Nephron (organoid): ENCODE measurements around the gene TEX14.

Experiments used
- H3K27ac Mint-ChIP-seq, 3 experiments: 2 replicates each; pipeline ENCODE4 v1.8.0; 2020; ENCODE audit warnings: mixed read lengths in 3 of 3, mild to moderate bottlenecking in 2 of 3, moderate library complexity in 1 of 3
- H3K27me3 Mint-ChIP-seq: 2 replicates; pipeline ENCODE4 v1.8.0; 2021; ENCODE audit warnings: low read depth, mild to moderate bottlenecking, moderate library complexity, mixed read lengths
- H3K36me3 Mint-ChIP-seq: 2 replicates; pipeline ENCODE4 v1.8.0; 2020; ENCODE audit warnings: low read depth, mixed read lengths
- H3K4me1 Mint-ChIP-seq: 2 replicates; pipeline ENCODE4 v1.8.0; 2020; ENCODE audit warnings: mixed read lengths
- H3K4me3 Mint-ChIP-seq, 3 experiments: 2 replicates each; pipeline ENCODE4 v1.8.0; 2020; ENCODE audit warnings: mild to moderate bottlenecking in 3 of 3, mixed read lengths in 3 of 3, moderate library complexity in 2 of 3
- H3K9me3 Mint-ChIP-seq: 2 replicates; pipeline ENCODE4 v1.8.0; 2020; ENCODE audit warnings: mixed read lengths
- TF ChIP-seq, protein P1 (sequence below), 3 experiments: fragments of 200-600 bp; sonication (generic); IDR thresholded peaks; one replicate each; pipeline ENCODE4 v1.5.0; 2021; ENCODE audit warnings: antibody characterized with exemption in 3 of 3; ENCODE audit not compliant: unreplicated experiment in 3 of 3

Gene TEX14

DNA sequence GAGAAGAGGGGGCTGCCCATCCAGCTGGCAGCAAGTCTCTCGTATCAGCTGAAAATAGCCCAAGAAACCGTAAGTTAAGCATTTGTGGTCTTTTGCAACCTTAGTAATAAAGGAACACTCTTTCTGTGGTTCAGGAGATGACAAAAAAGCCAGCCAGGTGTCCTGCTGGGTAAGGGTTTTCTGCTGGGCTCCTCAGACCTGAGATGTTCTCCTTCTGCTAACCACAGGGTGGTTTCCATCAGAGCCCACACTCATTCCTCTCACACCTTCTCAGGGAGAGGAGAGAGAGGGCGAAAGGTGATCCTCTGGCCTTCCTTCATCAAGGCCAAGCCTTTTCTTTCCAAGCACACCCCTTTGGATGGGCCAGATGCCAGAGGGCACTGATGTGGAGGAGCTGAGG, 70.7 kb downstream of the TEX14 start:
- H3K27me3 Mint-ChIP-seq = no peaks in the 10 kb centered on the region

DNA sequence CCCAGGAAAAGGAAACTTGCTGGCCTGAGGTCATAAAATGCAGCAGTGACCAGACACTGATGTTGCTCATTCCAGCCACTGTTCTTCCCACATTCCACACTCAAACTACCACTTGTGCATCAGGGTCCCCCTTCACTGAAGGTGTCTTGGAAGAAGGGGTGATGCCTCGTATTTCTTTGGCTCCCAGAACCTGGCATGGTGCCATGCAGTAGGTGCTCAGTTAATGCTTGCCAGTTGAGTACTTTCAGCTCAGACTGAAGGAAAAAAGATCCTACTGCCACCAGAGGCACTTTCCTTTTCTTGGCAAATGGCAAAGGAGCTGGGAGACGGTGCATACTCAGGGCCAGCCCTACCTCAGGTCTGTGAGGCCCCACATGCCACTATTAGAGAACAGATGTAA, 73.5 kb downstream of the TEX14 start:
- Mint-ChIP-seq H3K27me3 (no peaks in the 10 kb centered on the region), H3K36me3 (no peaks in the 10 kb centered on the region), H3K4me1 (no peaks in the 10 kb centered on the region), H3K4me3 (no peak overlapping the region), H3K27ac (no peak overlapping the region), H3K9me3 (no peaks in the 10 kb centered on the region)
- TF ChIP-seq, protein P1, sequence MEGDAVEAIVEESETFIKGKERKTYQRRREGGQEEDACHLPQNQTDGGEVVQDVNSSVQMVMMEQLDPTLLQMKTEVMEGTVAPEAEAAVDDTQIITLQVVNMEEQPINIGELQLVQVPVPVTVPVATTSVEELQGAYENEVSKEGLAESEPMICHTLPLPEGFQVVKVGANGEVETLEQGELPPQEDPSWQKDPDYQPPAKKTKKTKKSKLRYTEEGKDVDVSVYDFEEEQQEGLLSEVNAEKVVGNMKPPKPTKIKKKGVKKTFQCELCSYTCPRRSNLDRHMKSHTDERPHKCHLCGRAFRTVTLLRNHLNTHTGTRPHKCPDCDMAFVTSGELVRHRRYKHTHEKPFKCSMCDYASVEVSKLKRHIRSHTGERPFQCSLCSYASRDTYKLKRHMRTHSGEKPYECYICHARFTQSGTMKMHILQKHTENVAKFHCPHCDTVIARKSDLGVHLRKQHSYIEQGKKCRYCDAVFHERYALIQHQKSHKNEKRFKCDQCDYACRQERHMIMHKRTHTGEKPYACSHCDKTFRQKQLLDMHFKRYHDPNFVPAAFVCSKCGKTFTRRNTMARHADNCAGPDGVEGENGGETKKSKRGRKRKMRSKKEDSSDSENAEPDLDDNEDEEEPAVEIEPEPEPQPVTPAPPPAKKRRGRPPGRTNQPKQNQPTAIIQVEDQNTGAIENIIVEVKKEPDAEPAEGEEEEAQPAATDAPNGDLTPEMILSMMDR (IDR thresholded peaks at IDR 0.05; ENCODE audit: unreplicated experiment in 3 of 3) = no peak

More for the DNA sequence above, 70.7 kb downstream of the TEX14 start:
- Mint-ChIP-seq H3K4me1 (no peaks in the 10 kb centered on the region), H3K36me3 (no peaks in the 10 kb centered on the region), H3K9me3 (no peaks in the 10 kb centered on the region), H3K4me3 (no peak overlapping the region), H3K27ac (no peak overlapping the region)
- TF ChIP-seq, protein P1 (IDR thresholded peaks at IDR 0.05; ENCODE audit: unreplicated experiment in 3 of 3) = no peak

DNA sequence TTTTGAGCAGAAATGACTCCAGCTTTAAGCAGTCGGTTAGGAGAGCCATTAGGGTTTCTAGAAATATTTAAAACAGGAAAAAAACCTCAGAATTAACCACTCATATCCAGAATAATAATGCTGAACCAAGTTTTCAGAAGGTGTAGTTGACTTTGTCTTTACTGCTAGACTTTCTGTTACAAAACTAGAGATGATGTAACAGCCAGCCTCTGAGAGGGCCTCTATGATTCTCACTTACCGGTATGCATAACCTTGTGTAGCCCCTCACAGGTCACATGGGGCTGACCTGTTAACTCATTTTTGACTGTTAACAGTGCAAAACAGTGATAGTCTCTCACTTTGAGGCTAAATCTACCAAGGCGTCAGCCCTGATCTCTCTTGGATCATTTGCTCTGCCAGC, 74.3 kb downstream of the TEX14 start:
- Mint-ChIP-seq H3K9me3 (no peaks in the 10 kb centered on the region), H3K4me3 (no peak overlapping the region), H3K4me1 (no peaks in the 10 kb centered on the region)

DNA sequence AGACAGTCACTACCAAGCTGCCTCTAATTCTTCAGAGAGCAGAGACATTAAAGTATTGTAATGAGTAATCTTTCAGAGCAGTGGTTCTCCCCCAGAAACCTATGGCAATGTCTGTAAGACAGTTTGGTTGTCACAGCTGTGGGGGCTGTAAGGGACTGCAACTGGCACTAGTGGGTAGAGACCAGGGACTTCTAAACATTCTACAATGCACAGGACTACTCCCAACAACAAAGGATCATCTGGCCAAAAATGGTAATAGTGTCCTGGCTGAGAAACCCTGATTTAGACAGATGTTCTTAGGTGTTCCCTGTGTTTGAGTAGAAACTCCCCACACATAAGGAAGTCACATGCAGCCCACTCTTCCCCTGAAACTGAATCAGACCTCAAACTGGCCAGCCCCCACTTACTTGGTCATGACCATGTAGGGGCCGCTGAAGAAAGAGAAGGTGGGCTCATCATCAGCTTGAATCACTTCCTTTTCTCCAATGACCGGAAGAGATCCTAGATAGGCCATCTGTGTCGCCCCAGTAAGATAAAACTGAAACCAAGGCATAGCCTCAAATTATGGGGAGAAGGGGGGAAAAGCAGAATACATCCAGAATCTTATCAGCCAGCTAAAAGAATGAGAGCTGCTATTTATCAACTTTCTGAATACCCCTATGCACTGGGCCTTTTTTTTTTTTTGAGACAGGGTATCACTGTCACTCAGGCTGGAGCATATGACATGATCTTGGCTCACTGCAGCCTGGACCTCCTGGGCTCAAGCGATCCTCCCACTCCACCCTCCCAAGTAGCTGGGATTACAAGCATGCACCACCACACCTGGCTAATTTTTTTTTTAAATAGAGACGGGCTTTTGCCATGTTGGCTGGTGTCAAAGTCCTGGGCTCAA, 75.8 kb downstream of the TEX14 start:
- Mint-ChIP-seq H3K27ac (peak overlapping the region in 1 of 3 experiments; percentile 61), H3K4me1 (no peaks in the 10 kb centered on the region), H3K36me3 (no peaks in the 10 kb centered on the region), H3K27me3 (no peaks in the 10 kb centered on the region), H3K4me3 (no peak overlapping the region), H3K9me3 (no peaks in the 10 kb centered on the region)
- TF ChIP-seq, protein P1 (IDR thresholded peaks at IDR 0.05; ENCODE audit: unreplicated experiment in 3 of 3) = no peak

More for the DNA sequence above, 74.3 kb downstream of the TEX14 start:
- Mint-ChIP-seq H3K27me3 (no peaks in the 10 kb centered on the region), H3K36me3 (no peaks in the 10 kb centered on the region), H3K27ac (no peak overlapping the region)
- TF ChIP-seq, protein P1 (IDR thresholded peaks at IDR 0.05; ENCODE audit: unreplicated experiment in 3 of 3) = no peak

DNA sequence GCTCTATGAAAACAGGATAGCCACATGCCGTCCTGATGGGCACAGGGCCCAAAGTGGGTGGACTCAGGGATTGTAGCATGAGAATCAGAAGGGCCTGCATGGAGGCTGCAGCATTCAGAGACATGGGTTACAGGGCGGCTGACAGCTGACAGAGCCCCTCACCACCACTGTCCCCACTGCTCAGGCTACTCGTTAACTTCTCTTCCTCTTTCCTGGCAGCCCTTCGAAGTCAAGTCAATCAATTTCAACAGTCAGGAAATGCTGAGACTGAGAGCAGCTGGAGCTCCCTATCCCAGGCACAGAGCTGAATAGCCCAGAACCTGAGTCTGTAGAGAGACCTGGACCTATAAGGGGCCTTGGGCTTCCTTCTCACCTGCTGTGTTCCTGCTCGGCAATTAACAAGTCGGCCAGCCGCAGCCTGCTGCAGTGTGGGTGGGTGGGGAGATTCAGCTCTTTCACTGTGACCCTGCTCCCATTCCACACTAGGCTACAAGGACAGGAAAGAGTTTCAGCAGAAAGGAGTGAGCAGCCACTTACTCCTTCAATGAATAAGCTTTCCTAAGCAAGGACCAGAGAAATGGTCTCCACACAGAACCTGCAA, 76.9 kb downstream of the TEX14 start:
- TF ChIP-seq, protein P1 (IDR thresholded peaks at IDR 0.05; ENCODE audit: unreplicated experiment in 3 of 3) = no peak
- Mint-ChIP-seq H3K4me3 (no peak overlapping the region), H3K27ac (peak overlapping the region in 1 of 3 experiments; percentile 61), H3K9me3 (no peaks in the 10 kb centered on the region), H3K27me3 (no peaks in the 10 kb centered on the region), H3K4me1 (no peaks in the 10 kb centered on the region), H3K36me3 (no peaks in the 10 kb centered on the region)
